ENCODE measurements around the gene ARHGAP26. TPM values are rescaled to one million over a fixed set of nuclear protein-coding genes. Genes with fewer than 3 reads are reported as not detected.

Gene ARHGAP26
- total RNA-seq, 1 donor from 2014 or later, result 36.7 TPM

- DNase-seq, result peak; percentile 61
Measured at GRCh38 chr5:142783601-142784341, 13.6 kb downstream of the ARHGAP26 start.

DNA sequence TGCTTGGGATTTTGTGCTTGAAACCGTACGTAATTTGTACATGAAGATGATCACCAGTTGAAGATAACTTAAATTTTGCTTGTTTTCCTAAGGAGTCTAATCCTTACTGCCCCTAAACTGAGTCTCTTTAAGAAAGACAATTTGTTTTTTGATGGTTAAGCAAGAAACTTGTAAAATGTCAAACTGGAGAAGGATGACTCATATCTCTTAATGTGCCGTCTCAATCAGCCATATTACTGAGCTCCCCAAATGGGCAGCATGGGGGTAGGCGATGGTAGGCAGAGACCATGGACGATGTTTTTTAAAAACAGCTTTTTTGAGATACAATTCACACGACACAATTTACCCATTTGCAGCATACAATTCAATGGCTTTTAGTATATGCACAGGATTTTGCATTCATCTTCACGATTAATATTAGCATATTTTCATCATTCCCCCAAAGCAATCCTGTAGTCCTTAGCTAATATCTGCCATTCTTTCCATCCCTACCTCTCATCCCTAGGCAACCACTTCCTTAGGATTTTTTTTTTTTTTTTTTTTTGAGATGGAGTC lies 14.3 kb downstream of the ARHGAP26 start:
- DNase-seq, result no peak

- no peak for DNase-seq
Measured at GRCh38 chr5:142785206-142785605, 15.0 kb downstream of the ARHGAP26 start.

DNA sequence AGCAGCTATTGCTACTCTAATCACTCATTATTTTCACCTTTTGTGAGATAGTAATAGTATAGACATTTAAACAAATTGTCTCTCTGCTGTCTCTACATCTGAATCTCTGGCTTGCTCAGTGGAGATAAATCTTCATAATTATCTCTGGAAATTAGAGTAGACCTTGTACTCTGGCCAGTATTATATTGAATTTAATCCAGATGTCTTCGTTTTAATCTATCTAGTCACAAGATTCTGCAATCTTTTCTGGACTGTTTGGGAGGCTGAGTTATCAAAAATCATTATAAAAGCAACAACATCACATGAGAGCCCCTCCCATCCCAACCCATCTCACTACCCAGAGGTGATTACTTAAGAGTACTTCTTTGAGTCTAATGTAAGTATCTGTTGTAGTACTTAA lies 19.0 kb downstream of the ARHGAP26 start:
- DNase-seq, result no peak

DNA sequence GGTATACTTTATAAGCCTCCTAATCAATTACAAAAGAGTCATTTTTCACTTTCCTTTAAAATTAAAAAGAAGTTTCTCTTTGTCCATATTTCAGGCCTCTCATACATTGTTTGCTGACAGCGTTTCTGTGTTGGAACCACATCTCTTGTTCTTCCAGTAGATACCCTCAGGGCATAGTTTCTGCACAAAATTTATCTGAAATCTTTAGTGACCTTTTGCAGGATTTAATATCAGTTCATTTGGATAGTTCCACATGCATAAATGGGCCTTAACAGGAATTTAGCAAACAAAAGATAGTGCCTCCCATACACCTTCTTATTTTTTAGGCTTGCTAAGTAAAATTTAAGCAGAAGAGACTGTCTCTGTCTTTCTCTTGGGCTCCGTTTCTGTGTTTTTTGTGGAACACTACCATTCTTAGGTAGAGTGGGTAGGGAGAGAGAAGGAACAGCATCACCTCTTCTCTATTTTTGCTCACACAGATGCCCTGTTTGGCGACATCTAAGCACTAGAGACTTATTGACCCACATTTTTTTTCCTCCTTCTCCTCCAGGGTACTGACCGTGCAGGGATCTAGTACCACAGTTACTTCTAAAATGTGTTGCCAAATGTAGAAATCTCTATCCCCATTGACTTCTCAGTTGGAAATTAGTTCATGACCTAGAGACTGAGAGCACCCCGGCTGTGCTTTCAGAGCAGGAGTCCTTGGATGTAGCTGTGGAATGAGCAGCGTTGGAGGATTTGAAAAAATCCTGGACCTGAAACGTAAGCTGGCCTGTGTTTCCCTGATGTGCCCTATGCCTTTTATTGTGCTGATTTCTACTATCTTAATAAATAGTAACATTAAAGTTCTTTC lies 22.1 kb downstream of the ARHGAP26 start:
- DNase-seq, result no peak

DNA sequence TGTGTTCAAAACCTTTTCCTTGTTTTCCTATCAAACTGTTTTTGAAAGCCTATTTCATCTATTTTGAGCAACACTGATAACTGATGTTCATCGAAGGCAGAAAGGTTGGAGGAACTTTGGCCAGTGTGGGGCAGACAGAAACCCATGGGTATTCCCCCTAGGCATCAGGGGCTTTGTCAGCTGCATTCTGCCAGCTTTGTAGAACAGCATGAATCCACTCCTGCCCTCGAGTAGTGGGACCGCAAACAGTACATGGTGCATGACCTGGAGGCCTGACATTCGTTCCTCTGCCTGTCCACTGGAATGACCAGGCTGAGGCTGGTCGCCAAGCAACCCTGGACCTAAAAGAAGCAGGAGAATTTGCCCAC lies 22.7 kb downstream of the ARHGAP26 start:
- no peak for DNase-seq

GRCh38 chr5:142794537-142794936 lies 24.4 kb downstream of the ARHGAP26 start:
- DNase-seq, result no peak

DNA sequence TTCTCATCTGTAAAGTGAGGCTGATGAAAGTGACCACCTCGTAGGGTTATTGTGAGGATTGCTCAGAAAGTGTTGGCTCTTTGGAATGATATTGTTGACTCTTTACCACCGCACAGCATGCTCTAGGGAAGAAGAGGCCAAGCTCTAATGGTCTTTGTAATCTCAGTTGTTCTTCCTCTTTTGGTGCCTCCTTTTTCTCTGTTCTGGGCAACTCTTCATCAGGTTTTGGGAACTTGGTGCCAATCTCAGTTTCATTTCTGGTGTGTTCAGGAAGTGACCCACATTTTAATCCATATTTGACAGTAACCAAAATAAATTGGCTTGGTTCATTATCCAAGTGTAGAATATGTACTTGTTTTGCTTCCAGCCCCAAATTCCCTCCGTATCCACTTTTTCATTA lies 25.1 kb downstream of the ARHGAP26 start:
- no peak for DNase-seq

GRCh38 chr5:142796492-142797109 lies 26.4 kb downstream of the ARHGAP26 start:
- no peak for DNase-seq

GRCh38 chr5:142797420-142797819 lies 27.2 kb downstream of the ARHGAP26 start:
- no peak for DNase-seq

DNA sequence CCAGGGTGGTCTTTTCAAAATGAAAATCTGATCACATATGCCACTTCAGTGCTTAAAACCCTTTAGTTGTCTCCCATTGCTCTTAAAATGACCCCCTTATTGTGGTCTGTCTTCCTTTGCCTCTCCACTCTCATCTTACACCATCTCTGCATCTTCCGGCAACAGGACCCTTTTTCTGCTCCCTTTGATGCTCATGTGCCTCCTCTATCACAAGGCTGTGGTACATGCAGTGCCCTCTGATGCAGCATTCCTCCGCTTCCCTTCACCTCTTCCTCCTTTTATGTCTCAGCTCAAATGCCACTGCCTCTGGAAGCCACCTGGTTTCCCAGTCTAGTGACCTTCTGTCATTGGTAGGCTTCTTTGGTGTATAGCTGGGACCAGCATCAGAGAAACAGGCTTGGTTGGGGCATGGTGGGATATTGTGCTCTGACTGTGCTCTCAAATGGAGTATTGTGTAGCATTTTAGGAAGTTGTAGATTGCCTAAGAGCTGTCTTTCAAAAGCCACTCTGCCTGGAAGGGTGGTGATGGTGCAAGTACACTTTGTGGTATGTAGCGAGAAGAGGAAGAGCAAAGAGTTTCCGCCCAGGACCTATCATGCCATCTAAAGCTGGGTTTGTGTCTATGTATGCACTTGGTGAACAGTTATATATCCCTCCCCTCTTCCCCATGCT lies 28.1 kb downstream of the ARHGAP26 start:
- no peak for DNase-seq

DNA sequence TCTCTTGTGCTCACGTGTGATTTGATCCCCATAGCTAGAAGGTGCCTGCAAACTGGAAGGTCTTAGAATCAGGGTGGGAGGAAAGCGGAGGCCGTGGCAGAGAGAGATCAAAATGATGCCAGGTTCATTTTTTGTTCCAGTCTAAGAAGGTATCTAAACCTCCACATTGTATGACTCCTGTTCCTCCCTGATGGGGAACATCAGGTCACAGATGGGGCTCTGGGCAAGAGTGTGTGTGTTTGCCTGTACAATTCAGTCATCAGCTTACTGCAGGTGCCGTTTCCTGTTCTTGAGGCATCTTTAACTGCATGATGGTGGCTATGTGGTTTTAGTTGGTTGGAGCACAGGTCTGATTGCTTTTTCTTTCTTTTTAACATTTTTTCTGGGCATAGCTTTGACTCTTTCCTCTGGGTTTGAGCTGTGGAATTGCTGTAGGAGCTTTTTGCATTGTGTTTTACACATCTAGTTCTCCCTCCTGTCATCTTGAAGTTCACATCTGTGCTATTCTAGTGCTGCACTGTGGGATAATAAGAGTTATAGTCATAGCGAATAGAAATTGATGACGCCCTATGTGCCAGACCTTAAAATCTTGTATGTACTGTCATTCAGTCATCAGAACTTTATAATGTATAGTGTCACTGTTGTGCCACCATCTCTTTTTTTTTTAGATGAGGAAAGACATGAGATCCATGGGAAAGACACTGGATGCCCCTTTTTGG lies 30.8 kb downstream of the ARHGAP26 start:
- DNase-seq, result no peak

DNA sequence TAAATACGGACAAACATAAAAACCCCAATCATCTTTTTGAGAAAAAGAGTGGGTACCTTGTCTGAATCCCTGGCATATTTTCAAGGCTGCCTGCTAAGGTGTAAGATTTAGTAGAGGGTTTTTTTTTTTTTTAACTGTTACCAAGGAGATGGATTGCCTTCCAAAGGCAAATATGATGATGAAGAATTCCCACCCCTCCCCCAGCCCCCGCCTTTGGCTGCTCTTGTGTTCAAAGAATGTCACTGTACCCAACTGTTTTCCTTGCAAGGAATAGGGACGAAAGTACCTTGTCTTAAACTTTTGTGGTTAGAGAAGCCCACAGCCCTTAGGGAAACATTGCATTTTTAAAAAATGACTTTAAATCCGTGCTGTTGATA lies 31.3 kb downstream of the ARHGAP26 start:
- no peak for DNase-seq

GRCh38 chr5:142803428-142804125 lies 33.4 kb downstream of the ARHGAP26 start:
- peak; percentile 54 for DNase-seq

DNA sequence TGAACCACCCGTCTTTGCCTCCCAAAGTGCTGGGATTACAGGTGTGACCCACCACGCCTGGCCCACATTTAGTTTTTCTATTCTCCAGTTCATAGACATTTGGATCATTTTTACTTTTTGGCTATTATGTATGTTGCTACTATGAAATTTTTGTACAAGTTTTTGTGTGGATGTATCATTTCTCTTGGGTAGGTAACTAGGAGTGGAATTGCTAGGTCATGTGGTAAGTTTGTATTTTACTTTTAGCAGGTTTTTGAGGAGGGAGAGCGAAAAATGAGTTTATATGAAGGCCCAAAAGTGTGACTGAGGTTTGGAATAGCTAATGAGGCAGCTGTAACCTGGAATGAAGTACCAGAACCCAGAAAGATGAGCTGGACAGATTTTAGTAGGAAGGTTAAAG lies 35.2 kb downstream of the ARHGAP26 start:
- DNase-seq, result no peak

DNA sequence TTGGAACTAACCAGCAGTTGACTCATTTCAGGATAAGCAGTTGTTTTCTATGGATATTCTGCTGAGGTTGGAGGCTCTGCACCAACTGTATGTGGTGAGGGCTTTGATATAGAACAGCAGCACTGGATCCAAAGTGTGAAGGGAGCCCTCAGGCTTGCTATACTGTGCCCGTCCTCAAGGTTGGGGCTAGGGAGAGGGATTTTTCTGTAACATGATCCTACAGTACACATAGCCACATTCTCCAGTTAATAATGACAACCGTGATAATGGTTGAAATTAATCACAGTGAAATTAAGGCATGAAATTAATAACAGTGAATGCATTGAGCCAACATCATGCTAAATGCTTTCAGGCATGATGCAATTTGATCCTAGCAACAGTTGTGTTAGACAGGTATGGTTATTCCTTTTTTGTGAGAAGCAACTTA lies 36.7 kb downstream of the ARHGAP26 start:
- peak; percentile 60 for DNase-seq

DNA sequence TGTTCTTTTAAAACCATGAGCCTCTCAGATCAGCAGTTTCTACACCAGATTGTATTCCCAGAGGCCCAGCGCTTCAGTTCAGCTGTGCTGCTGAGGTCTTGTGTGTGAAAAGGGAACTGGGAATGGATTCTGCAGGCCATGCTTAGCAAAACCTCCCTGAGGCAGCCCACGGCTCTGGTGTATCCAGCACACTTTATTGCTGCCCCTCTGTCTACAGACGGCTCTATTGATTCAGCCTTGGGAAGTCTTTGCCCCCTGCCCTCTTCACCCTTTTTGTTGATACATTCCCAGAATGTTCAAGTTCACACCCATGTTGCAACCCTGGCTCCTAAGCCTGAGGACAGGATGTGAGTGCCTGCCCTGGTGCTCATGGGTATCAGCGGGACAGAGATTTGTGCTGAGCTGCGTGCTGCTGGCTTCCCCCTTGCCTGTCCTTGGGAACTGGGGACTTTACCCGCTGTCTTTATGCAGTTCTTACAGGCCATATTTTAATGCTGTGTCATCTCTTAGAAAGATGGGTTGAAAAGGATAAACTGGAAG lies 37.3 kb downstream of the ARHGAP26 start:
- DNase-seq, result peak; percentile 77

- no peak for DNase-seq
Measured at GRCh38 chr5:142808878-142809598, 38.9 kb downstream of the ARHGAP26 start.

GRCh38 chr5:142810081-142810480 lies 39.9 kb downstream of the ARHGAP26 start:
- DNase-seq, result peak; percentile 45

GRCh38 chr5:142810743-142811290 lies 40.6 kb downstream of the ARHGAP26 start:
- no peak for DNase-seq
